Activated effector memory CD4-positive, alpha-beta T cell treated with anti-CD3 and anti-CD28 coated beads, Interleukin-2, amount 50 U/mL, for 16 hours (primary cell): Measurements from ENCODE around the gene SEPTIN5.
A peak's percentile ranks its signal among the peaks of the same experiment; 100 is the strongest.

Experiments used
- DNase-seq: peaks from one replicate; pipeline ENCODE4 v3.0.0-alpha.2; 2020

Gene SEPTIN5

GRCh38 chr22:19751497-19752245 is 37.4 kb downstream of the SEPTIN5 start:
- DNase-seq: no peak

DNA sequence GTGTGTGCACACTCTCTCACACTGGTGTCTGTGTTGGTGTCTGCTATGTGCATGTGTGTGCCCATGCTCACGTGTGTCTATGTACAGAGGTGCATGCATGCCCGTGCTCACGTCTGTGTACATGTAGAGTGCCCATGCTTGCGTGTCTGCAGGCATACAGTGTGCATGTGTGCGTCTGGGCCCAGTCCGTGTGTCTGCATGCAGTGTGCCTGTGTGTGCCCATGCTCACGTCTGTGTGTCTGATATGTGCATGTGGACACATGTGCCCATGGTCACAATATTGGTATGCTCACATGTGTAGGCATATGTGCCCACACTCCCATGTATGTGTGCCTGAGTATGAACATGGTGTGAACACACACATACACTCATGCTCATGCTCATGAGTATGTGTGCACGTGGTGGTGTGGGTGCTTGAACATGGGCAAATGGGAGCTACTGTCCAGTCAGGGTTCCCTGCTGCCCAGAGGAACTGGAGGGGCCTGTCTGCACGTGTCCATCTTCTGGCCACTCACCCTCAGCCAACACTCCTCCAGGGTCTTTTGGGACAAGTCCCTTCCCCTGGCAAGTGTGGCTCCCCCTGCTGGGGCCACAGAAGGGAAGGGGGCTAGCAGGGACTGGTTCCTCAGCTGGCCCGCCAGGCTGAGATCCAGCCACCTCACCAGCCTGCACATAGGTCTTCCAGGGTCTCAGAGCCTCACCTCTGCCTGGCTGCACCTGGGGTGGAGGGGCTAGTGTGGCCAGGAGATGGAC is 39.0 kb downstream of the SEPTIN5 start:
- DNase-seq: no peak

- no peak for DNase-seq
Observed at GRCh38 chr22:19753996-19754700, 39.8 kb downstream of the SEPTIN5 start.

DNA sequence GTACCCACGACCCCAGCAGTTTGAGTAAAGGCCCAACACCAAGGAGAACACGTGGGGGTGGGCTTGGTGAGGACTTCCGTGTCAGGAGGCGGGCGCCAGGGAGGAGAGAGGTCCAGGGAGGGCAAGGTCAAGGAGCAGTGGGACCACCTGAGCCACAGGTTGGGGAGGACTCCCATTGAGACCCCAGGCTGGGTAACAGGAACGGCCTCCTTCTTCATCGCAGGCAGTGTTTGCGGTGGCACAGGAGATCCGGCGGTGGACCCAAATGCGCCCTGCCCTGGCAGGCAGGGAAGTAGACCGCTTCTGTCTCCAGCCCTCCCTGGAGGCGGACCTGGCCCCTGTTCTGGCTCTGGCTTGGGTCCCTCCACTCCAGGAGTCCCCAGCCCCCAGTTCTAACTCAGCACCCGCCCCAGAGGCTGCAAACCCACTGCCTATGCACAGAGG is 40.4 kb downstream of the SEPTIN5 start:
- DNase-seq: no peak

DNA sequence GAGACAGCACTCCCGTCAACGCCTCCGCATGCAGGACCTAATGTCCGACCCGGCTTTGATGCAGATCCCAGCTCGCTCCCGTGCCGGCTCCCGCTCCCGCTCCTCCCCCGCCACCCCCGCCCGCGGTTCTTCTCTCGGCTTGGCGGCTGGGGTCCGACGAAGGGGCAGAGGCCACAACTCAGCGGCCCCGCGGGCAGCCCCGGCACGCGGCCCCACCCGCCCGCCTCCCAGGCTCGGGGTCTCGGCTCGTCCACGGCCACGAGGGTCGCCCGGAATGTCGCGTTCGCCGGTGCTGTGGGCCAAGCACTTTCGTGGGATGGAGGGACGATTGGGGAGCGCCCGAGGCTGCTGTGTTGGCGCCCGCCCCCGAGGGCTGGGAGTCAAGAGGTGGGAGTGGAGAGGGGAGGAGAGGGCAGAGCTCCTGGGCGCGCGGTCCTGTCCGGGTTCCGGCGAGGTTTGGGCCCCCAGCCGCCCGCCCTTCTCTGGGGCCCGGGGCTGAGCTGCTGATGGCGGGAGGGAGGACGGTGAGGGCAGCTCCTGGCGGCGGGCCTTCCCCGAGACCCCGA is 40.9 kb downstream of the SEPTIN5 start:
- no peak for DNase-seq

- no peak for DNase-seq
Observed at GRCh38 chr22:19755722-19756287, 41.5 kb downstream of the SEPTIN5 start.

DNA sequence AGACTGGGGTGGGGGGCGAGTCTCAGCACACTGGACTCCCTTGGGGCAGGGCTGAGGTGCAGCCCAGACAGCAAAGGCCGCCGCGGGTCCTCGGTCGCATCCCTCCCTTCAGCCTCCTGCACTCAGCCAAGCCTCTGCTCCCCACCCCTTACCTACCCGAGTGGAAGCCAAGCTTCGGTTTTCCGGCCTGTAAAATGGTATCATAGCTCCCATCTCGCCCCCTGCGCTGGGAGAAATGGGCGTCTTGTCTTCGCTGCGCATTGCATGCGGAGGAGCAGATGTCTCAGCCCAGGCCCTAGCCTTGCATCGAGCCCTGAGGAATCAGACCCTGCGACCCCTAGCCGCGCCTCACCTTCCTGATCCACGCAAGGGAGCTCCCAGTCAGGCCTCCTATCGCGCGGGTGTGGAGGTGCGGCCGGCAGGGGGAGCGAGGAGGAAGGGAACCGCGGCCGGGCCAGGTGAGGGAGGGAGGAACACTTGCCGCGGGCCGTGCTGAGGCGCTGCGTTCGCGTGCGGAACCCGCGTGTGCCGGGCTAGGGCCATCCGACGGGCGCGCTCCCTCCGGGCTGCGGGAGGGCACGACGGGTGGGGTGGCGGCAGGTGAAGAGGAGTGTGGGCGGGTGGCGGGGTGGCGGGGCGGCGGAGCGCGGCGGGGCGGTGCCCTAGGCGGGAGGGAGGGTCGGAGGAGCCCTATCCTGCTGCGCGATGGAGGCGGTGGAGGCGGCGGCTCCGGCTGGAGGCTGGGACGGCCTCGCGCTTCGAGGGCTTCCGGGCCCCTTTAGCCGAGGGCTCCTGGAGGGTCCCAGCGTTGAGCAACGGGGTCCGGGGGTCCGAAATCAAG is 42.2 kb downstream of the SEPTIN5 start:
- DNase-seq: peak; percentile 88

GRCh38 chr22:19757140-19757984 is 43.1 kb downstream of the SEPTIN5 start:
- no peak for DNase-seq

GRCh38 chr22:19757985-19758895 is 43.9 kb downstream of the SEPTIN5 start:
- DNase-seq: no peak

- DNase-seq: no peak
Observed at GRCh38 chr22:19758896-19759426, 44.7 kb downstream of the SEPTIN5 start.

DNA sequence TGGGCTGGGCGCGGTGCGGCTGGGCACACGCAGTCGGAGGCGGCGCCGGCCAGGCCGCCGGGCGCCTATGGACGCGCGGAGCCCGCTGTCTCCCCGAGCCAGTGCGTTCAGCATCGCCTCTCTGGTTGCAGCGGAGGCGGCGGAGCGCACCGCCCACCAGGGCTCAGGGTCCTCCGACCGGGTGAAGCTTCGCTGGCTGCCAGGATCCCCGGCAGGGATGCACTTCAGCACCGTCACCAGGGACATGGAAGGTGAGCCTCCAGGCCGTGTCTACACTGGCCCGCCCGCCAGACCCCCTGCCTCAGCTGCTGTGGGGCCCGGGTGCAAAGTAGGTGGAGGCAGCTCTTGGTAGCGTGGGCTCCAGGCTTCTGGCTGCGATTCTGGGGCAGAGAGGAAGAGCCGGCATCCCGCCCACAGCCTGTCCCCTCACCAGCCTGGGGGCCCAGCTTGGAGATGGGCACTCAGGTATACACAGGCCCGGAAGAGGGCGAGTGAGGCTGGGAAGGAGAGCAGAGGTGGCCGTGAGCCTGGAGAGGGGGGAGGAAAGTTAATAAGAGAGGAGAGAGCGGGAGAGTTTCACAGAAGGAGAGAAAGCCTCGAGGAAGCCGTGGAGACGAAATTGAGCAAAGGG is 45.2 kb downstream of the SEPTIN5 start:
- no peak for DNase-seq

DNA sequence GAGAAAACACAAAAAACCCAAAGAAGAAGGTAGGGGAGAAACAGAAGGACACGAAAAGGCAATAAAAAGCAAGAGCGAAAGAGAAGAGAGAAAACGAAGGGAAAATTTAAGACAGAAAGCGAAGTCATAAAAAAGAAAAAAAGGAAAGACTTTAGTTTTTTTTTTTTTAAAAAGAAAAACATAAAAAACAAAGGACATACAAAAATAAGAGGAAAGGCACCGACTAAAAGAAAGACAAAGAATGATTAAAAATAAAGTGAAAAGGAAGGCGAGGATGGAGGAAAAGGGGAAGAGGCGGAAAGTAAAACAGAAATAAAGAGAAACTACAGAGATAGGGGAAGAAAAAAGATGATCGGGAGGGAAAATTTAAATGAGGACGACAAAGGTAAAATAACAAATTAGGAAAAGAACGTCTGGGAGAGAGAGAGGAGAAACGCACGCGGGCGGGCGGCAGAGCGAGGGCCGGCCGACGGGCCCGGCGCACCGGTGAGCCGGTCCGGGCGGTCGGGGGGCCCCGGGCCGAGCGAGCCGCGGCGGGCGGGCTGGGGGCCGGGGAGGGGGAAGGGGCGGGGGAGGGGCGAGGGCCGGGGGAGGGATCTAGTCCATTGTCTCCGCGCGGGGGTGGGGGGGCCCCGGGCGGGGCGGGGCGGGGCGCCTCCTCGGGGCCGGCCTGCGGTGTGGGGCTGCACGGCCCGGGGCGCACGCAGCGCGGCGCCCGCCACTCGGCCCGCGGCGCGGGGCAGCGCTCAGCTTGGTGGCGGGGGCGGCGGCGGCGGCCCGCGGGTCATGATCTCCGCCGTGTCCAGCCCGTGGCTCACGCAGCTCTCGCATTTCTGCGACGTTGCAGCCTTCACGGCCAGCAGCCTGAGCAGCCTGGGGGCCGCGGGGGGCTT is 46.0 kb downstream of the SEPTIN5 start, which contains the start of gene TBX1:
TBX1 (plus strand) TSS at position 721 of the 893 bp plus-strand sequence; CDS start at position 787, 66 bp downstream.
- DNase-seq: no peak

DNA sequence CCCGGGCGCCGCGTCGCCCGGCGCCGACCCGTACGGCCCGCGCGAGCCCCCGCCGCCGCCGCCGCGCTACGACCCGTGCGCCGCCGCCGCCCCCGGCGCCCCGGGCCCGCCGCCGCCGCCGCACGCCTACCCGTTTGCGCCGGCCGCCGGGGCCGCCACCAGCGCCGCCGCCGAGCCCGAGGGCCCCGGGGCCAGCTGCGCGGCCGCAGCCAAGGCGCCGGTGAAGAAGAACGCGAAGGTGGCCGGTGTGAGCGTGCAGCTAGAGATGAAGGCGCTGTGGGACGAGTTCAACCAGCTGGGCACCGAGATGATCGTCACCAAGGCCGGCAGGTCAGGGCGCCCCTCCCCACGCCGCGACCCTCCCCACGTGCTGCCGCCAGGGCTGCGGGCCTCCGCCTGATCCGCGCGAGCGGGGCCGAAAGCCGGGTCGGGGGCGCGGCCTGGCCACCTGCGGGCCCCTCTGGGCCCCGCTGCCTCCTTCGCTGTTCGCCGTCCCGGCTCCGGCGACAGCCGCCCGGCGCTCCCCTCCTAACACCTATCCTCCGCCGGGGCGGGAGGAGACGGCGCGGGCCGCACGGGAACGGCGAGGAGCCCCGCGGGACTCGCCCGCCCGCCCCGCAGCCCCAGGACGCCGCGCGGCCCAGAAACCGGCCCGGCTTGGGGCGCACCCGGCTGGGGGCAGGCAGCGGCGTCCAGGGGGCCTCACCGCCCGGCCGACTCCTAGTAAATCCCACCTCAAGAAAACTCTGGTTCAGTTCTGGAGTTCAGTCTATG is 46.8 kb downstream of the SEPTIN5 start:
- no peak for DNase-seq

- no peak for DNase-seq
Observed at GRCh38 chr22:19761725-19762567, 47.6 kb downstream of the SEPTIN5 start.

GRCh38 chr22:19762568-19763457 is 48.5 kb downstream of the SEPTIN5 start:
- DNase-seq: no peak
